K562 (cell line): Measurements from ENCODE around the gene FMOD. TPM values are rescaled to one million over a fixed set of nuclear protein-coding genes. Genes with fewer than 3 reads are reported as not detected.

Source experiments
- BCLAF1 ChIP-seq, 2 experiments: fragments of 450-650 bp in 1 of 2; IDR thresholded peaks; 2 replicates each; pipeline ENCODE4 v1.6.1; 2011 to 2017; ENCODE audit warnings: low read depth in 2 of 2, antibody characterized with exemption in 1 of 2, borderline replicate concordance in 1 of 2, low read length in 1 of 2, mild to moderate bottlenecking in 1 of 2, mixed read lengths in 1 of 2; ENCODE audit not compliant: control insufficient read depth in 1 of 2
- E4F1 ChIP-seq: fragments of 250-450 bp; sonication (Bioruptor Pico); IDR thresholded peaks from 2 replicates; pipeline ENCODE4 v1.5.0; 2021; ENCODE audit warnings: mild to moderate bottlenecking, borderline replicate concordance
- GTF2F1 ChIP-seq: IDR thresholded peaks from 2 replicates; pipeline ENCODE4 v1.6.1; 2011; ENCODE audit warnings: low read depth, low read length, improper control_type of control experiment
- KDM4B ChIP-seq, 2 experiments: fragments of 450-650 bp in 1 of 2; sonication (generic) in 1 of 2; IDR thresholded peaks; 2 replicates each; pipeline ENCODE4 v1.6.1; 2016 to 2017; ENCODE audit warnings: borderline replicate concordance in 2 of 2, antibody characterized with exemption in 1 of 2, low read depth in 1 of 2, mild to moderate bottlenecking in 1 of 2
- POLR2G ChIP-seq: fragments of 200-400 bp; formaldehyde crosslinking; IDR thresholded peaks from 2 replicates; pipeline ENCODE4 v1.6.1; 2017; ENCODE audit warnings: low read depth, mild to moderate bottlenecking, antibody characterized with exemption, low read length, moderate library complexity
- SMARCA4 ChIP-seq: fragments of 450-650 bp; IDR thresholded peaks from 2 replicates; pipeline ENCODE4 v1.6.1; 2016
- SRSF1 ChIP-seq: fragments of 200-400 bp; formaldehyde crosslinking; IDR thresholded peaks from 2 replicates; pipeline ENCODE4 v1.6.1; 2017; ENCODE audit warnings: mild to moderate bottlenecking, low read depth, low read length, moderate library complexity
- TGIF2 ChIP-seq: sonication (generic); formaldehyde crosslinking; IDR thresholded peaks from 2 replicates; pipeline ENCODE4 v1.8.1; 2022; ENCODE audit warnings: mild to moderate bottlenecking, missing genetic modification reagents, moderate library complexity
- ZBTB7A ChIP-seq: IDR thresholded peaks from 2 replicates; pipeline ENCODE4 v1.6.1; 2011; ENCODE audit warnings: low read depth, mild to moderate bottlenecking, low read length, moderate library complexity, borderline replicate concordance; ENCODE audit not compliant: control insufficient read depth
- ZNF384 ChIP-seq: IDR thresholded peaks from 2 replicates; pipeline ENCODE4 v1.6.1; 2012; ENCODE audit warnings: low read depth, low read length, improper control_type of control experiment
- ZNF592 ChIP-seq: fragments of 450-650 bp; IDR thresholded peaks from 2 replicates; pipeline ENCODE4 v1.6.1; 2017; ENCODE audit warnings: antibody characterized with exemption, mild to moderate bottlenecking
- polyA plus RNA-seq, 8 experiments: library from polyadenylated mRNA; depleted of rRNA in 4 of 8; stranded (reverse) in 5 of 8; unstranded in 3 of 8; fragments of >200 nt; fragmentation: Nextera tagmentation in 2 of 8; fragmentation: Illumina TruSeq in 1 of 8; extraction: Ambion mirVana in 2 of 8; extraction: Trizol in 1 of 8; gene quantifications; 2 replicates each; pipeline versions ENCODE4 v1.2.1 to v1.2.3, GENCODE V29; 2011 to 2014; ENCODE audit warnings: inconsistent platforms in 1 of 8, missing spikeins in 1 of 8
- total RNA-seq, 7 experiments: library from RNA; depleted of rRNA in 6 of 7; stranded (reverse); fragments of >200 nt in 6 of 7; fragmentation: Illumina TruSeq in 2 of 7; extraction: Trizol in 2 of 7; gene quantifications; 2 replicates each; pipeline versions ENCODE4 v1.2.1 to v1.2.3, GENCODE V29; 2011 to 2021; ENCODE audit warnings: low replicate concordance in 1 of 7
- TF ChIP-seq, protein P1 (sequence below): fragments of 450-650 bp; formaldehyde crosslinking; conservative IDR thresholded peaks from 2 replicates; pipeline ENCODE4 v1.4.0; 2022; ENCODE audit warnings: mild to moderate bottlenecking, missing genetic modification characterization

Gene FMOD
- total and polyA plus RNA-seq, 9 of the 15 experiments (the other 6 are each of a cell fraction or from before 2014, with no cell fraction given) = 0.03 to 0.13 (median 0.03) TPM; not detected in 6

GRCh38 chr1:203326830-203327683 lies 23.9 kb downstream of the FMOD start (continued):
- no peak for TF ChIP-seq E4F1 (CRISPR knock-in tag)
- TF ChIP-seq SRSF1 = no peak
- no peak for TF ChIP-seq GTF2F1
- TF ChIP-seq, protein P1, sequence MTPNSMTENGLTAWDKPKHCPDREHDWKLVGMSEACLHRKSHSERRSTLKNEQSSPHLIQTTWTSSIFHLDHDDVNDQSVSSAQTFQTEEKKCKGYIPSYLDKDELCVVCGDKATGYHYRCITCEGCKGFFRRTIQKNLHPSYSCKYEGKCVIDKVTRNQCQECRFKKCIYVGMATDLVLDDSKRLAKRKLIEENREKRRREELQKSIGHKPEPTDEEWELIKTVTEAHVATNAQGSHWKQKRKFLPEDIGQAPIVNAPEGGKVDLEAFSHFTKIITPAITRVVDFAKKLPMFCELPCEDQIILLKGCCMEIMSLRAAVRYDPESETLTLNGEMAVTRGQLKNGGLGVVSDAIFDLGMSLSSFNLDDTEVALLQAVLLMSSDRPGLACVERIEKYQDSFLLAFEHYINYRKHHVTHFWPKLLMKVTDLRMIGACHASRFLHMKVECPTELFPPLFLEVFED (CRISPR knock-in tag) = no peak
- TF ChIP-seq ZNF592 = no peak
- TF ChIP-seq TGIF2 (CRISPR knock-in tag) = no peak
- TF ChIP-seq SMARCA4 = no peak
- TF ChIP-seq ZNF384 = peak; percentile 98
- peak; percentile 8; the same call in 1 of the 2 replicates for TF ChIP-seq ZBTB7A
- 0 out of 4 replicates have a peak, but pooled peaks of 1 of the 2 experiments have one; percentile 58 for TF ChIP-seq KDM4B (IDR thresholded peaks at IDR 0.05; ENCODE audit: borderline replicate concordance in 2 of 2, low read depth in 1 of 2)
- peak; percentile 81 for TF ChIP-seq POLR2G
- TF ChIP-seq BCLAF1 (IDR thresholded peaks at IDR 0.05; ENCODE audit: borderline replicate concordance in 1 of 2, control insufficient read depth in 1 of 2, low read depth in 2 of 2, low read length in 1 of 2) = no peak
